GM12892 (cell line): ENCODE data around the gene KCNQ5.
"Not testable (repeated sequence)": the region's sequence is repeated elsewhere in the genome, so short reads cannot be mapped to it uniquely, and the experiment has no call there.

Experiments used
- POLR2A ChIP-seq: IDR thresholded peaks from 2 replicates; pipeline ENCODE4 v1.6.1; 2011; ENCODE audit warnings: low read depth, low read length, control low read depth
- POLR2AphosphoS5 ChIP-seq: IDR thresholded peaks from 2 replicates; pipeline ENCODE4 v1.6.1; 2011; ENCODE audit warnings: low read depth, low read length, control low read depth
- TAF1 ChIP-seq: IDR thresholded peaks from 2 replicates; pipeline ENCODE4 v1.6.1; 2011; ENCODE audit warnings: low read depth, mild to moderate bottlenecking, control low read depth, low read length, borderline replicate concordance

DNA sequence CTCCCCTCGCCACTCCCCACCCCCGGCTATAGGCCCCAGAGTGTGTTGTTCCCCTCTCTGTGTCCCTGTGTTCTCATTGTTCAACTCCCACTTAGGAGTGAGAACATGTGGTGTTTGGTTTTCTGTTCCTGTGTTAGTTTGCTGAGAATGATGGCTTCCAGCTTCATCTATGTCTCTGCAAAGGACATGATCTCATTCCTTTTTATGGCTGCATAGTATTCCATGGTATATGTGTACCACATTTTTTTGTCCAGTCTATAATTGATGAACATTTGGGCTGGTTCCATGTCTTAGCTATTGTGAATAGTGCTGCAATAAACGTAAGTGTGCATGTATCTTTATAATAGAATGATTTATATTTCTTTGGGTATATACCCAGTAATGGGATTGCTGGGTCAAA is 276.4 kb downstream of the KCNQ5 start:
- not testable (repeated sequence) for TF ChIP-seq POLR2A, POLR2AphosphoS5, TAF1
